B cell (primary cell): ENCODE results near the gene ALKBH3.

Experiments
- EZH2 ChIP-seq: IDR thresholded peaks from 2 replicates; pipeline ENCODE4 v1.6.1; 2012; ENCODE audit warnings: borderline replicate concordance, low read depth, mild to moderate bottlenecking, moderate library complexity, low read length; ENCODE audit not compliant: insufficient read depth, poor library complexity, severe bottlenecking
- TF ChIP-seq, protein P1 (sequence below): fragments of 200-600 bp; IDR thresholded peaks from one replicate; pipeline ENCODE4 v1.8.0; 2022; ENCODE audit warnings: antibody characterized with exemption, mild to moderate bottlenecking

DNA sequence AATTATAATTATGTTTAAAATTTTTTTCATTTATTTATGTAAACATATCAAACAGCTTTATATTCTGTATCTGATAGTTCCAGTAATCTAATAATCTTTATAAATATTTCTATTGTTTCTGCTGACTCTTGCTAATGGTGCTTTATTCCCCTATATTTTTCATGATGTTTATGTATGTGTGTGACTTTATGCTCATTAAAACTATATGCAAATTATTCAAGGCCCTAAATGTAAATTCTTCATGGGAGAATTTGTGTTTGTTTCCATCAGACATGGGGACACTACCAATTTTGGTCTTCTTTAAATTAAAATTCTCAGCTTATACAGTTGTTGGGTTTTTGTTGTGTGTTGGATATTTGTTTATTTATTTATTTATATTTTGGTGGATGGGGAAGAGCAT lies 13.7 kb upstream of the ALKBH3 start:
- TF ChIP-seq, protein P1, sequence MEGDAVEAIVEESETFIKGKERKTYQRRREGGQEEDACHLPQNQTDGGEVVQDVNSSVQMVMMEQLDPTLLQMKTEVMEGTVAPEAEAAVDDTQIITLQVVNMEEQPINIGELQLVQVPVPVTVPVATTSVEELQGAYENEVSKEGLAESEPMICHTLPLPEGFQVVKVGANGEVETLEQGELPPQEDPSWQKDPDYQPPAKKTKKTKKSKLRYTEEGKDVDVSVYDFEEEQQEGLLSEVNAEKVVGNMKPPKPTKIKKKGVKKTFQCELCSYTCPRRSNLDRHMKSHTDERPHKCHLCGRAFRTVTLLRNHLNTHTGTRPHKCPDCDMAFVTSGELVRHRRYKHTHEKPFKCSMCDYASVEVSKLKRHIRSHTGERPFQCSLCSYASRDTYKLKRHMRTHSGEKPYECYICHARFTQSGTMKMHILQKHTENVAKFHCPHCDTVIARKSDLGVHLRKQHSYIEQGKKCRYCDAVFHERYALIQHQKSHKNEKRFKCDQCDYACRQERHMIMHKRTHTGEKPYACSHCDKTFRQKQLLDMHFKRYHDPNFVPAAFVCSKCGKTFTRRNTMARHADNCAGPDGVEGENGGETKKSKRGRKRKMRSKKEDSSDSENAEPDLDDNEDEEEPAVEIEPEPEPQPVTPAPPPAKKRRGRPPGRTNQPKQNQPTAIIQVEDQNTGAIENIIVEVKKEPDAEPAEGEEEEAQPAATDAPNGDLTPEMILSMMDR, result no peak
- TF ChIP-seq EZH2, result no peak
